Astrocyte (in vitro differentiated cells and primary cell): Measurements from ENCODE around the gene SLC33A1.

Experiments used
- CTCF ChIP-seq: IDR thresholded peaks from 2 replicates; pipeline ENCODE4 v1.5.1; 2011; ENCODE audit warnings: low read depth, mild to moderate bottlenecking, inconsistent platforms, low read length, moderate library complexity; ENCODE audit not compliant: insufficient read depth
- EZH2 ChIP-seq: IDR thresholded peaks from 2 replicates; pipeline ENCODE4 v1.6.1; 2012; ENCODE audit warnings: mild to moderate bottlenecking, low read length, inconsistent platforms; ENCODE audit not compliant: insufficient read depth

GRCh38 chr3:155780291-155780690, 73.9 kb downstream of the SLC33A1 start:
- TF ChIP-seq CTCF (no peak), EZH2 (no peak)
